Motor neuron (in vitro differentiated cells): ENCODE measurements around the gene CCDC171. TPM values are rescaled to one million over a fixed set of nuclear protein-coding genes. Genes with fewer than 3 reads are reported as not detected.

Experiments
- ATAC-seq, 8 experiments: fragments of 200-7000 bp; cut with Tn5 transposase; replicated peaks in 6 of 8; 2 replicates each; pipeline ENCODE4 v1.8.0; 2021; ENCODE audit warnings: mild to moderate bottlenecking in 8 of 8, moderate library complexity in 8 of 8
- H3K27ac ChIP-seq, 2 donors: fragments of 250-450 bp; sonication (Bioruptor Pico); 2 replicates each; pipeline ENCODE4 v1.9.0; 2021; ENCODE audit warnings: antibody characterized with exemption in 2 of 2, mild to moderate bottlenecking in 2 of 2, moderate library complexity in 1 of 2
- H3K4me1 ChIP-seq, 2 donors: fragments of 250-450 bp; sonication (Bioruptor Pico); replicated peaks in 1 of 2; 2 replicates each; pipeline ENCODE4 v1.6.1; 2021; ENCODE audit warnings: antibody characterized with exemption in 2 of 2, mild to moderate bottlenecking in 2 of 2, moderate library complexity in 1 of 2
- H3K4me3 ChIP-seq, 5 donors: fragments of 250-450 bp; sonication (Bioruptor Pico); 2 replicates each; pipeline ENCODE4 v1.9.0; 2021; ENCODE audit warnings: antibody characterized with exemption in 5 of 5, mild to moderate bottlenecking in 5 of 5, moderate library complexity in 4 of 5
- WGBS, 10 experiments: fragments of 450-650 bp; shearing (Covaris generic); methylation state at CpG; one replicate each; pipeline ENCODE4 v1.0.0; 2022; 5-methylcytosine and 5-hydroxymethylcytosine counted together
- in situ Hi-C, 9 experiments: fragments of 400-800 bp; cut with MboI; loops; one replicate each; pipeline ENCODE4 v1.15.0; 2021; ENCODE audit warnings: low sequenced_read_pairs in 9 of 9, low pct_unique_long_range_greater_than_20kb in 2 of 9; ENCODE audit not compliant: unreplicated experiment in 9 of 9
- total RNA-seq, 8 experiments: library from RNA; unstranded; fragments of 300-600 nt; gene quantifications; 2 replicates each; pipeline versions ENCODE4 v1.2.3 to v1.2.4, GENCODE V29; 2022

The CCDC171 gene
- total RNA-seq, 8 experiments from 2014 or later, result 4.0 to 15.1 (median 8.4) TPM

DNA sequence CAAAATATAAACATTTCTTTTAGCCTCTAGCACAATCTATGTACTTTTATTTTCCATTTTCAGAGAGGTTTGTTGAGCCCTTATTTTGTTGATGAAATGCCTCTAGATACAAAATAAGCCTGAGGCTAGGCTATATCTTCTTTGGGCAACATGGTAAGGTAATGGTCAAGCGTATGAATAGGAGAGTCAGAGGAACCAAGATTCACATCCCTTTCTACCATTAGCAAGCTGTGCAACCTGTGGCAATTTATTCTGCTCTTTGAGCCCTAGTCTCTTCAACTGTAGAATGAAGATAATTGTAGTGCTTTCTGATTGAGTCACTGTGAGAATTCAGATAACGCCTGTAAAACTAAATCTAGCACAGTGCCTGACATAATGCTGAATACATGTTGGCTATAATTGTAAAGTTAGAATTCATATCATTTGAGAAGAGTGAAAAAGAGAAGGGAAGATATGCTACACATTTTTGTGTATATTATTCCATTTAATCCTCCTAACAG lies 412.5 kb downstream of the CCDC171 start:
- no peaks in the 10 kb centered on the region for H3K4me1 ChIP-seq
- no peak overlapping the region for H3K27ac ChIP-seq
- WGBS, 10 experiments, result 83 to 100% (median 98%) methylated on average over 1 to 2 of the region's 2 CpGs; no CpG with 5 or more reads in 2 of the 10 experiments
- no peak overlapping the region for H3K4me3 ChIP-seq
- no peak for ATAC-seq
- in situ Hi-C loops, result no loop called here

DNA sequence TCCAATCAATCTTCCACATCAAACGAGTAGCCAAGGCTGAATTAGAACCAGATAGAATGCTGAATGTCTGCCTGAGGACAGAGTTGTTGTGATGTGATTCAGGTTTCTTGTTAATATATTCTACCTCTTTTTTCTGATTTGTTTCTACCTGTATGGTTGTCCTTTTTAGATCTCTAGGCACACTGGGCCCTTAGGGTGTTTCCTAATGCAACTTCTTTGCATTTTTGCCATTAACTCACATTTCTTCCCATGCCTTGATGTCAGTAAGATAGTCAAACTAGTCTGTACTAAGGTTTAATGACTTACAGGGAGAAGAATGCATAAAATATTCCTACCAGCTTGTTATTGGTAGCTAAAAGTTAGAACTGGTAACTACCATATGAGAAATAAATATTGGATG lies 413.6 kb downstream of the CCDC171 start:
- WGBS, 10 experiments, result 13 to 80% (median 40%) methylated on average over 1 of the region's 1 CpG; no CpG with 5 or more reads in 6 of the 10 experiments
- peak in 1 of 8 experiments; percentile 32 for ATAC-seq
- in situ Hi-C loops, result no loop called here
- Histone ChIP-seq H3K4me3 (no peak overlapping the region), H3K27ac (no peak overlapping the region), H3K4me1 (no peaks in the 10 kb centered on the region)

DNA sequence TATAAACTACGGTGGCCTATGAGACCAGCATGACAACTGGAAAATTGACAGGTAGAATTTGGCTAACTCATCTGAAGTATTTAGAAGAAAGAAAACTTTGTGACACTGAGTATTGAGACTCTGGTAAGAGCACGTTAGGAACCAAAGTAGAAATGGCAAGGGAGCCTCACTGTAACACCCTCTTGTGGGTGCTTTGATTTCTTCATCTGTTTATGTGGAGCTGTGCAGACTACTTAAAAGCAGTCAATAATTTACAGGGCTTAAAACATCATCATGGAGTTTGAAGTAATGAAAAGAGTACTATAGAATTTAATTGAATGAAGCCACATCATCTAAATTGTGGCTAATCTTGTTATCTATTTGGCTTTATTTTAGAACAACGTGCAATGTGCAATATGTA lies 414.2 kb downstream of the CCDC171 start:
- H3K4me3 ChIP-seq, result no peak overlapping the region
- ATAC-seq, result no peak
- in situ Hi-C loops, result no loop called here
- H3K27ac ChIP-seq, result no peak overlapping the region
- H3K4me1 ChIP-seq, result no peaks in the 10 kb centered on the region
- WGBS, 10 experiments, result 79 to 100% (median 86%) methylated on average over 1 to 3 of the region's 3 CpGs; no CpG with 5 or more reads in 2 of the 10 experiments

DNA sequence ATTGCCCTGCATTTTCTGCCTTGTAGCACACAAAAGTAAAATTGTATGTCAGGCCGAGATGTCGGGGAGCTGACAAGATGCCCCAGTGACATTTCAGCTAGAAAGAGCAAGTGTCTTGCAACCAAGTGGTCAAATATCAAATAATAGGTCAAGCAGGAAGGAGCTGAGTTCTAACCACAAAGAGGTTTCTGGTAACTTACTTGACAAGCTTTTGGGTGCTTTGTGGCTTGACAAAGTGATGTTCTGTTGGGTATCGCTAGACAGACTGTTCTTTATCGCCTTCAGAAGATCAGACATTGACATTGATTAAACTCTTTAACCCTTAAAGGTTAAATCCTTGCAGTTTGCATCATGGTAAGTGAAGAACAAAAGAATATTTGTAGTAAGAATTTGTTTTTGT lies 419.9 kb downstream of the CCDC171 start:
- 58 to 100% (median 90%) methylated on average over 2 to 4 of the region's 4 CpGs; no CpG with 5 or more reads in 2 of the 10 experiments for WGBS, 10 experiments
- in situ Hi-C loops, result no loop called here
- H3K4me1 ChIP-seq, result no peaks in the 10 kb centered on the region
- H3K4me3 ChIP-seq, result no peak overlapping the region
- no peak for ATAC-seq
- no peak overlapping the region for H3K27ac ChIP-seq

DNA sequence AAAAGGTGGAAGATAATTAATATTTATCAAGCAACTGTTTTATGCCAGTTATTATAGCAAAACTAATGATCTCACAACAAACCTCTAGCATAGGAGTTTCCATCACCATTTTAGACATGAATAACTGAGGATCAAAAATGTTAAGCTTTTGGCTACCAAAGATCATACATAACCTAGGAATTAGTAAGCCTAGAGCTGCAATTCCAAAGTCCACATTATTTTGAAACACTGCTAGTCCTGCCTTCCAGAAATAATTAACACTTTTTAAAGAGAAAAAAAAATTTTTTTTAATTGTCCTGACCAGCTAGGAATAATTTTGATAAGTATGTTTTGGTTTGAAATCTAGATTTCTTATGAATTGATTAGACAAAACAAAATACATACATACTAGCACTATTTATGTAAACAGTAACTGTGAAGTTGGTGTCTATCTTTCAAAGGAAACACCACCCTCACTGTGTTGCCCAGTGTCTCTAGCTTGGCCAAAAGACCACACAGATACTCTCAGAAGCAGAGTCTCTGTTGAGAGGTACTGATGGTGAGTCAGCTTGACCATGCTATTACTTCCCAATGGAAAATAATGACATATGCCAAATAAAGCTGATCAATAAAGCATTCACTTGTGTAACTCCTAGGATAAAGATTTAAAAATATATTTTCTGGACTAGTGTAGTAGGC lies 422.4 kb downstream of the CCDC171 start:
- Histone ChIP-seq H3K4me1 (no peaks in the 10 kb centered on the region), H3K4me3 (no peak overlapping the region), H3K27ac (no peak overlapping the region)
- in situ Hi-C loops, result no loop called here
- no peak for ATAC-seq

DNA sequence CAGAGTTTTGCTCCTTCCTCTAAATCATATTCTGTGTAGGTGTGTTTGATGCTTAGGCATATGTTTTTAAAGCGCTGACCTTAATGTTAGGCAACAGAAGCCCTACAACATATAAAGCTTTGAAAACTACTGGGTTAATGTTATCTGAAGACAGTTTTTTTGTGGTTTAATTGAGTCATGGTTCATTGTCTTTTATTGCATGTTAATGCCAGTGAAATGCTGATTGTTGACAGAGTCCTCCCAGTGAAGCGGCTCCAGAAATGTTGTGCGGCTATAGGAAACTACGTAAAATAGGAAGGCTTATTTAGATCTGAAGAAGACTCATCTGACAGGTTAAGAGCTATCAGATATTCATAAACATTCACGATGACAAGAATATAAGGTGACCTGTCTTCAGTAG lies 424.6 kb downstream of the CCDC171 start:
- Histone ChIP-seq H3K4me3 (no peak overlapping the region), H3K4me1 (no peaks in the 10 kb centered on the region), H3K27ac (no peak overlapping the region)
- 60 to 100% (median 81%) methylated on average over 1 to 5 of the region's 5 CpGs for WGBS, 10 experiments
- in situ Hi-C loops, result no loop called here
- no peak for ATAC-seq

DNA sequence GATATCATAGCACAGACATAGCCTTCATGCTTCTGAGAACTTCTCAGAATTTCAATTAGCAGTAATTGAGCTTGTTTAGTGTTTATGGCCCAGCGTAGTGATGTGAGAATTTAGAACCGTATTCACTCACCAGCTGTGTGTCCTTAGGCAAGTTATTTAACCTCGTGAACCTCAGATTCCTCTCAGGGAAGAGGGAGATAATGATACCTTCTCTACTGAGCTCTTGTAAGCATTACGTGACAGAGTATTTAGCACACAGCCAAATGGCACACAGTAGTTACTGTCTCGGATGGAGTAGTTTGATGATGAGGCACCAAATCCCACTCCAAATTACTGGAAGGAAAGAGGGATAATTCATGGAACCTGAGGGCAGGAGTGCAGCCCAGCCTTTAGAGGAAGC lies 429.3 kb downstream of the CCDC171 start:
- ATAC-seq, result peak in 1 of 8 experiments; percentile 80
- in situ Hi-C loops, result no loop called here
- no peaks in the 10 kb centered on the region for H3K4me1 ChIP-seq
- H3K27ac ChIP-seq, result no peak overlapping the region
- WGBS, 10 experiments, result 40 to 93% (median 76%) methylated on average over 1 to 5 of the region's 5 CpGs; no CpG with 5 or more reads in 2 of the 10 experiments
- H3K4me3 ChIP-seq, result no peak overlapping the region

DNA sequence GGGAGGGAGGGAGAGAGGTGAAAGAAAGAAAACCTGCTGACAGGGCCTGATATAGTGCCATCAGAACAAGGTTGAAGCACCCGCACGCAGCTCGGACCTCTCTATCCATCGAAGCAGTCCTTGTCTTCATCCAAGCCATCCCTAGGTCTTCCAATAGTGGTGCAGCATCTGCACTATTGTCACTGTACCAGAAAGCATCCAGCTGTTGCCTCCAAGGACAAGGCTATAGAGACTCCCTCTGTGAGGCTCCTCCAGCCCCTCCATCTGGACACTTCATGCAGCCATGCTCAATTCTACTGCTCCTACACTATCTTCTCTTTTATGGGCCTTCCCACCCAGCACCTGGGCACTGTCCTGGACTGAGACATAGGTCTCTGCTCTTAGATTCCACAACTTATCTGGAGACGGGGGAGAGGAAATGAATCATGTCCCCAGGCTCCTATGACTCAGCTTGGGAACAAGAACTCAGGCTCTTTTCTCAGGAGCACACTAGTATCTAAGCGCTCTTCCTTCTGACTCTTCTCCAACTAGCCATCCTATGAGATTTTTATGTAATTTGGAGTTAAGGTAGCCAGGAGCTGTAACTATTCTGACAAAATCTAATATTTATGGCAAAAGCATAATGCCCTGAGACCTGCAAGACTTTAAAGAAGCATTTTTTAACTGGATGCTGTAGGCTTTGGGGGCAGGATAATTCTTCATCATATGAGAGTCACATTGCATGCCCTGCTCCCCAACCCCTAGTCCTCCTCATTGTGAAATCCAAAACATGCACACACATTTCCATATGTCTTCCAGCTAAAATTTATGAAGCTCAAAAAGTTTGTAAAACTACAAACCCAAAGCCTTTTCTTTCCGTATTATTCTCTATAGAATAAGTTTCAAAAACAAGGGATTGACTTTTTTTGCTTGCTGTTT lies 446.8 kb downstream of the CCDC171 start:
- peak in 3 of 8 experiments; percentile 36 to 95 (median 94) for ATAC-seq
- H3K4me1 ChIP-seq, result no peaks in the 10 kb centered on the region
- in situ Hi-C loops, result loop anchor here in 1 of 9 experiments (25.0 kb wide), 1 partner anchor 112 kb away; no protein-coding TSS in a partner anchor
- no peak overlapping the region for H3K4me3 ChIP-seq
- 7 to 100% (median 81%) methylated on average over 1 to 6 of the region's 7 CpGs for WGBS, 10 experiments
- no peak overlapping the region for H3K27ac ChIP-seq

DNA sequence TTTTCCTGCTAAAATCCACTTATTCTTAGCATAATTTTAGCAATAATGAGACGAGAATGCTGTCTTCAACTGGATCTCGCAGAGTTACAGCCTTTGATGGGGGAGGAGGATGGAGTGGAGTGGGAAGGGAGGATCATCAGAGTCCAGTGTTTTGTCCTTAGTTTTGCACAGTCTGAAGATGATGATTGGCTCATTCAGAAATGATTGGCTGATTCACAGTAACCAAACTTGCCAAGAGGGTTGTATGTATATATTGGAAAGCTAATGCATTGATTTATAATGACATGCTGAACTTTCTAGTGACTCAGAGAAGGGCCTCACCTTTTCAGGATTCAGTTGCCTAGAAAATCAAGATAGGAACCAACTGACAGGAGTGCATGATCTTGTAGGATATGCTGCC lies 448.0 kb downstream of the CCDC171 start:
- Histone ChIP-seq H3K27ac (no peak overlapping the region), H3K4me1 (no peaks in the 10 kb centered on the region), H3K4me3 (no peak overlapping the region)
- ATAC-seq, result no peak
- in situ Hi-C loops, result loop anchor here in 1 of 9 experiments (25.0 kb wide), 1 partner anchor 114 kb away; no protein-coding TSS in a partner anchor
- 80 to 100% (median 96%) methylated on average over 1 to 2 of the region's 2 CpGs; no CpG with 5 or more reads in 4 of the 10 experiments for WGBS, 10 experiments

DNA sequence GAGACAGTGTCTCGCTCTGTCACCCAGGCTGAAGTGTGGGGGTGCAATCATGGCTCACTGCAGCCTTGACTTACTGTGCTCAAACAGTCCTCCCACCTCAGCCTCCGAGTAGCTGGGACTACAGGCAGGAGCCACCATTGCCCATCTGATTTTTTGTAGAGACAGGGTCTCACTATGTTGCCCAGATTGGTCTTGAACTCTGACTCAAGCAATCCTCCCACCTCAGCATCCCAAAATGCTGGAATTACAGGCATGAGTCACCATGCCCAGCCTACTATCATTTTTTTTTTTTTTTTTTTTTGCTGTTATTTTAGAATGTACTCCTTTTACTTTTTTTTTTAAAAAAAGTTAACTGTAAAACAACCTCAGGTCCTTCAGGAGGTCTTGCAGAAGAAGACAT lies 449.0 kb downstream of the CCDC171 start:
- H3K27ac ChIP-seq, result no peak overlapping the region
- no peak overlapping the region for H3K4me3 ChIP-seq
- no peak for ATAC-seq
- in situ Hi-C loops, result loop anchor here in 1 of 9 experiments (25.0 kb wide), 1 partner anchor 115 kb away; no protein-coding TSS in a partner anchor
- H3K4me1 ChIP-seq, result no peaks in the 10 kb centered on the region
- WGBS, 10 experiments, result 80 to 100% (median 100%) methylated on average over 1 to 2 of the region's 2 CpGs; no CpG with 5 or more reads in 4 of the 10 experiments

DNA sequence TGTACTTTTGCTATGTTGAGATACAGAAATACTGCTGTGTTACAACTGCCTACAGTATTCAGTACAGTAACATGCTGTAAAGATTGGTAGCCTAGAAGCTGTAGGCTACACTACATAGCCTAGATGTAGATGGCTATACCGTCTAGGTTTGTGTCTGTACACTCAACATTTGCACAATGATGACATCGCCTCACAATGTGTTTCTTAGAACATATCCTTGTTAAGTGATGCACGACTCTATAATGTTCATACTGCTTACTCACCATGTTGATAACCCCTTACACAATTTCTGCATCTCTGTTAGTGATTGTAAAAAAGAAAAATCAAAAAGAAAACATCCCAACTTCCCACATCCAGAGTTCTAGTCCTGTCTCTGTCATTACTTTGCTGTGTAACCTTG lies 450.0 kb downstream of the CCDC171 start:
- H3K4me1 ChIP-seq, result no peaks in the 10 kb centered on the region
- ATAC-seq, result no peak
- H3K27ac ChIP-seq, result no peak overlapping the region
- H3K4me3 ChIP-seq, result no peak overlapping the region
- in situ Hi-C loops, result loop anchor here in 1 of 9 experiments (25.0 kb wide), 1 partner anchor 116 kb away; no protein-coding TSS in a partner anchor
- 0 to 90% (median 80%) methylated on average over 1 to 3 of the region's 3 CpGs; no CpG with 5 or more reads in 2 of the 10 experiments for WGBS, 10 experiments

DNA sequence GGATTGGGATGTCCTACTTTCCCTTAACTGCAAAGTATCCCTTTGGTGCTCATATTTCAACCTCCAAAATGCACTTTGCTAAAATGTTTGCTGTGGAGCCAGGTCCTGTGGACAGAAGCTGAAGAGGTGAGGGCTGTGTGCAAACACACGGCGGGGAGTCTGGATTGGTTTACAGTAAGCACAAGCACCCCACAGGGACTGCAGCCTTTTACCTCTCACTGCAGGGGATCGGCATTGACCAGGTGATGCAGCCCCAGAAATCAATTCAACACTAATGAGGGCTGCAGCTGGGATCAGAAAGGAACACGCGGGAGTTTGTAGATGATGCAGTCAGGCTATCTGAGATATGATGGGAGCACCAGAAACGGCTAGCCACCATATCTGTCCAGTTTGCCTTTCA lies 450.9 kb downstream of the CCDC171 start:
- in situ Hi-C loops, result loop anchor here in 1 of 9 experiments (25.0 kb wide), 1 partner anchor 116 kb away; no protein-coding TSS in a partner anchor
- no peak overlapping the region for H3K27ac ChIP-seq
- 60 to 100% (median 80%) methylated on average over 1 to 4 of the region's 6 CpGs; no CpG with 5 or more reads in 4 of the 10 experiments for WGBS, 10 experiments
- no peak overlapping the region for H3K4me3 ChIP-seq
- H3K4me1 ChIP-seq, result no peaks in the 10 kb centered on the region
- ATAC-seq, result no peak

DNA sequence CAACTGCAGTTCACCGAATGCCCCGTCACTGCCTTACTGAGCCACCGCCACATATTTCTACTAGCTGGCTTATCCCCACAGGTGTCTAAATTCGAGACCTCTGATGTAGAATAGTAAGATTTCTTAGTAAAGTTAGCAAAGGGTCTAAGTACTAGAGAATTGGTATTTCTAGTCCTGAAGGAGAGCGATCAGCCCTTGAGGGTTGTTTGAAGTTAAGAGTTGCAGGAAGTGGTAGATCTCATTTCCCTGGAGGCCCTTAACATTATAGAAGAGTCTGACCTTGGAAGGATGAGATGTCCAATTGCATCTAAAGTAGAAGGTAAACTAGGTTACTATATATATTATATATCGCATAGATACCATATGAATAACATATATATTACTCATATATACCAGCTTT lies 451.8 kb downstream of the CCDC171 start:
- WGBS, 10 experiments, result 86 to 100% (median 95%) methylated on average over 2 to 6 of the region's 6 CpGs; no CpG with 5 or more reads in 2 of the 10 experiments
- in situ Hi-C loops, result loop anchor here in 1 of 9 experiments (25.0 kb wide), 1 partner anchor 117 kb away; no protein-coding TSS in a partner anchor
- ATAC-seq, result no peak
- no peak overlapping the region for H3K4me3 ChIP-seq
- no peak overlapping the region for H3K27ac ChIP-seq
- no peaks in the 10 kb centered on the region for H3K4me1 ChIP-seq
